Measurements from ENCODE around the gene SEC23A. TPM values are rescaled to one million over a fixed set of nuclear protein-coding genes. Genes with fewer than 3 reads are reported as not detected.
"Not testable (repeated sequence)": the region's sequence is repeated elsewhere in the genome, so short reads cannot be mapped to it uniquely, and the experiment has no call there.

SEC23A gene
- total RNA-seq, 1 donor from 2014 or later = 99.7 TPM

- intact Hi-C loops (cut with DNase I); DNase-seq (ENCODE audit: low spot score); ATAC-seq: not testable (repeated sequence)
These were observed 3.8 kb downstream of the SEC23A start for GRCh38 chr14:39099215-39099614.

- ATAC-seq = no peak
- DNase-seq (ENCODE audit: low spot score) = no peak
- intact Hi-C loops (cut with DNase I) = no loop called here
These were observed 5.9 kb downstream of the SEC23A start for GRCh38 chr14:39097159-39097558.

- no peak for ATAC-seq
These were observed 8.5 kb downstream of the SEC23A start for GRCh38 chr14:39094515-39094914.

GRCh38 chr14:39091716-39092115 lies 11.3 kb downstream of the SEC23A start:
- intact Hi-C loops (cut with DNase I) = no loop called here
- DNase-seq (ENCODE audit: low spot score) = no peak
- no peak for ATAC-seq

More at GRCh38 chr14:39094515-39094914, 8.5 kb downstream of the SEC23A start:
- no peak for DNase-seq (ENCODE audit: low spot score)
- intact Hi-C loops (cut with DNase I) = no loop called here

- ATAC-seq = no peak
- intact Hi-C loops (cut with DNase I) = no loop called here
- no peak for DNase-seq (ENCODE audit: low spot score)
These were observed 12.4 kb downstream of the SEC23A start for GRCh38 chr14:39090548-39091111.

- DNase-seq (ENCODE audit: low spot score) = no peak
- no peak for ATAC-seq
These were observed 15.5 kb downstream of the SEC23A start for GRCh38 chr14:39087493-39087892.

GRCh38 chr14:39085933-39086332 lies 17.1 kb downstream of the SEC23A start:
- DNase-seq (ENCODE audit: low spot score) = no peak
- intact Hi-C loops (cut with DNase I) = no loop called here
- no peak for ATAC-seq

More at GRCh38 chr14:39087493-39087892, 15.5 kb downstream of the SEC23A start:
- intact Hi-C loops (cut with DNase I) = no loop called here

GRCh38 chr14:39083127-39083526 lies 19.9 kb downstream of the SEC23A start:
- ATAC-seq (no peak), DNase-seq (ENCODE audit: low spot score) (no peak)
- intact Hi-C loops (cut with DNase I) = no loop called here

- no peak for DNase-seq (ENCODE audit: low spot score)
- intact Hi-C loops (cut with DNase I) = no loop called here
- no peak for ATAC-seq
These were observed 22.1 kb downstream of the SEC23A start for GRCh38 chr14:39080886-39081285.

- DNase-seq (ENCODE audit: low spot score) (no peak), ATAC-seq (no peak)
- intact Hi-C loops (cut with DNase I) = no loop called here
These were observed 31.9 kb downstream of the SEC23A start for GRCh38 chr14:39071096-39071495.

GRCh38 chr14:39069923-39070322 lies 33.1 kb downstream of the SEC23A start:
- no peak for DNase-seq (ENCODE audit: low spot score)
- intact Hi-C loops (cut with DNase I) = no loop called here
- no peak for ATAC-seq

GRCh38 chr14:39069169-39069805 lies 33.7 kb downstream of the SEC23A start:
- not testable (repeated sequence) for DNase-seq (ENCODE audit: low spot score)

GRCh38 chr14:39060818-39061437 lies 42.1 kb downstream of the SEC23A start:
- intact Hi-C loops (cut with DNase I) = no loop called here
- no peak for DNase-seq (ENCODE audit: low spot score)
- ATAC-seq = no peak

More at GRCh38 chr14:39069169-39069805, 33.7 kb downstream of the SEC23A start:
- intact Hi-C loops (cut with DNase I); ATAC-seq: not testable (repeated sequence)

GRCh38 chr14:39055786-39056474 lies 47.1 kb downstream of the SEC23A start:
- ATAC-seq (no peak), DNase-seq (ENCODE audit: low spot score) (no peak)
- intact Hi-C loops (cut with DNase I) = no loop called here

- intact Hi-C loops (cut with DNase I); DNase-seq (ENCODE audit: low spot score); ATAC-seq: not testable (repeated sequence)
These were observed 50.1 kb downstream of the SEC23A start for GRCh38 chr14:39052869-39053454.

- ATAC-seq = no peak
- DNase-seq (ENCODE audit: low spot score) = no peak
- intact Hi-C loops (cut with DNase I) = no loop called here
These were observed 52.6 kb downstream of the SEC23A start for GRCh38 chr14:39050389-39050788.

- DNase-seq (ENCODE audit: low spot score); ATAC-seq; intact Hi-C loops (cut with DNase I): not testable (repeated sequence)
These were observed 57.1 kb downstream of the SEC23A start for GRCh38 chr14:39045889-39046288.

- intact Hi-C loops (cut with DNase I) = no loop called here
- no peak for ATAC-seq
- no peak for DNase-seq (ENCODE audit: low spot score)
These were observed 59.6 kb downstream of the SEC23A start for GRCh38 chr14:39043352-39043943.

GRCh38 chr14:39040529-39040928 lies 62.5 kb downstream of the SEC23A start:
- intact Hi-C loops (cut with DNase I) = no loop called here
- no peak for ATAC-seq
- no peak for DNase-seq (ENCODE audit: low spot score)

All from sciatic nerve (tissue), 2 donors.